Measurements from ENCODE around the gene EEF1AKMT4.

- TF ChIP-seq CTCF (conservative IDR thresholded peaks at IDR 0.05; ENCODE audit: low read length) = no peak
- 0 out of 2 replicates have a peak, but pooled peaks have one; percentile 1 for TF ChIP-seq EZH2phosphoT487 (IDR thresholded peaks at IDR 0.05; ENCODE audit: borderline replicate concordance, low read depth, low read length)
Observed at GRCh38 chr3:184261270-184261853, 11.9 kb downstream of the EEF1AKMT4 start, which contains the start of gene CAMK2N2.
